Raji (cell line): ENCODE data around the gene SVOP.

Source experiments
- POLR2A ChIP-seq: IDR thresholded peaks from 2 replicates; pipeline ENCODE4 v1.6.1; 2011; ENCODE audit warnings: low read depth, low read length, control low read depth; ENCODE audit not compliant: insufficient read depth

The SVOP gene

DNA sequence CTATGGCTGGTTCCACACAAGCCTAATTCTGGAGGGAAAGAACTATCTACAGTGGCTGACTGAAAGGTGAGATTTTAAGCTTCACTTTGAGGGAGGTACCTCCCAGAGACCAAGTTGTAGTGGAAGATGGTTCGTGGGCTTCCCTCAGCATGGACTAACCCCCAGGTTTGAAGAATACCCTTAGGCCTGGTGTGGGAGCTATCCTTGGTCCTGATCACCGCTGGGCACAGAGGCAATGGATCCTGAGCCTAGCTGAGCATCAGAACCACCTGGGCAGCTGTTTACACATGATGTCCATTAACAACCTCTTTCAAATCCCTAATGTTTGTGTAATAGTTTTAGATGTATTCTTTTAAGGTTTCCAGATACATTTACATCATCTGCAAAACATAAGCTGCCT, 130.7 kb downstream of the SVOP start:
- no peak for TF ChIP-seq POLR2A

DNA sequence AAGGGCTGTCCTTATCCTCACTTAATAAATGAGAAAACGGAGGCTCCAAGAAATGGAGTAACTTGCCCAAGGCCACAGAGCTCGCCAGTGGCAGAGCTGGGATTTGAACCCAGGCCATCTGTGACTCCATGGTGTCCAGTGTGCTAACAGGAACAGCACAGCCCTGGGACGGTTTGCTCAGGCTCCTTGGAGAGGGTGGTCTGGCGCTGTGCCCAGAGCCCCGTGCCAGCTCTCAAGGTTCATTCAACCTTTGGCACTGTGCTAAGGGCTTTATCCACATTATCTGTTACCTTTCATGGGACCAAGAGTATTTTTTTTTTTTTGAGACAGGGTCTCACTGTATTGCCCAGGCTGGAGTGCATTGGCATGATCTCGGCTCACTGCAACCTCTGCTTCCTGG, 132.8 kb downstream of the SVOP start:
- no peak for TF ChIP-seq POLR2A

DNA sequence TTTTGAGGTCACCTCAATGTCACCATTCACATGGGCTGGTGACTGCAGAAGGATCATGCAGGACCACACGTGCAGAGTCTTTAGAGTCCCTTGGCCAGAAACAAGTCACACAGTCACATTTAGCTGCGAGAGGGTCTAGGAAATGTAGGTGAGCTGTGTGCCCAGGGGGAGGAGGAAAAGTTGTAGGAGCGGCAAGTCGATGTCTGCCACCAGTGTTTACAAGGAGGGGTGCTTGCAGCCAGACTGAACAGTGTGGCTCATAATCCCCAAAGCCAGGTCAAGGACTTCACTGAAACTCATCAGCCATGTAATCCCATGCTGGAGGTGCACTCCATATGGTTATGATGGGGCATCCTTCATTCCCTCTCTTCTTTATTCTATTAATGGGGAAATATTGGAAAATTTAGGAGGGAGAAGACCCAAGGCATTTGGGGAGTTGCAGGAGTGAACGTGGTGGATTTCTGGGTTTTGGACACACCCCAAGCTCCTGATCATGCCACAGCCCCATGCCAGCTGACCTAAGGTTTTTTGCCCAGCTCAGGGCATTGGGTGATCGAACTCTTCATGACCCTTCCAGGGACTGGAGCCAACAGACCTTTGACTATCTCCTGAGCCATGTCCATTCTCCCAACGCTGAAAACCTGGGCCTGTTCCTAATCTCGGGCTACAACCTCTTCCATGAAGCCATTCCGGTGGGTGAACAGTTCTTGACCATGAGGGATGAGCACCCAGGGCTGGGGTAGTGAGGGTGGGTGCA, 133.8 kb downstream of the SVOP start:
- no peak for TF ChIP-seq POLR2A

DNA sequence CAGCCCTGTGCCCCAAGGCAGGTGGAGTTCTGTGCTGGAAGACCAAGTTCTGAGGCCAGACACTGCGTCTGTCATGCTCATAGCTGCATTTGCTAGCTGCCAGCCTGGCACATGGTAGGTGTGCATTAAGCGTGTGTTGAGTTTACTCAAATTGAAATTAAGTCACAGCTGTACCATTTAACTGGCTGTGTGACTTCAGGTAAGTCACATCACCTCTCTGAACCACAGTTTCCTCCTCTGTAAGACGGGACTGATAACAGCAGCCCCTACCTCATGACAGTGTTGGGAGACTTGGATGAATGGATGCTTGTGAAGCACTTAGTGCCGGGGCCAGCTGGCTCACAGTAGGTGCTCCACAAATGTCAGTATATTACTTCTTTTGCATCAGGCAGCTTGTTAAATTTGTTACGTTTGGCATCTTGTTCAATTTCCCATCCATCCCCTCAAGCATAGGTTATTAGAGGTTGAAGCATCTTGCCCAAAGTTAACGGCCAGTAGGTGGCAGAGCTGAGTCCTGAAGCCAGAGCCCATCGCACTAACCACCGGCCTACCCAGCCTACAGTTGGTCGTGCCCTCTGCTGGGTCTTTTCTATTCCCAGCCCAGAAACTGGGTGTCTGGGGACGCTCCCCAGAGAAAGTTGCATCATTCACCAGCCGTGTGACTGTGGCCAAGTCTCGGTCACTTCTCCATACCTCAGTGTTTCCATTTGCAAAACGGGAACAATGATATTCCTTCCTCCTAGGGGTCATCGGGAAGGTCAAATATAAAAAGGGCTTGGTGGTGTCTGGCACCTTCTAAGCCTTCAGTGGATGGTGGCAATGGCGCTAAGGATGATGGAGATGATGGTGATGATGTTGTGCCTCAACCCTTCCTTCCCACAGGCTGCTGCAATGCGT, 136.5 kb downstream of the SVOP start:
- no peak for TF ChIP-seq POLR2A

DNA sequence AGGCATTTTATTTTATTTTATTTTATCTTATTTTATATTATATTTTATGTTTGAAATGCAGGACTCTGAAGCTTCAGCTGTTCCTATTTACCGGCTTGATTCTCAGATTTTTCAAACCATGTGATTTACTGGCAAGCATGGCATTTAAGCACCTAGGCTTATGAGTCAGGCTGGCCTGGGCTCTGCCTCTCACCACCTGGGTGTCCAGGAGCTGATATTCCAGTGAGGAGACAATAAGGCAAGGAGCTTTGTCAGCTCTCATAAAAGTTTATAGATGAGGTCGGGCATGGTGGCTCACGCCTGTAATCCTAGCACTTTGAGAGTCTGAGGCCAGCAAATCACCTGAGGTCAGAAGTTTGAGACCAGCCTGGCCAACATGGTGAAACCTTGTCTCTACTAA, 138.9 kb downstream of the SVOP start:
- TF ChIP-seq POLR2A, result no peak

DNA sequence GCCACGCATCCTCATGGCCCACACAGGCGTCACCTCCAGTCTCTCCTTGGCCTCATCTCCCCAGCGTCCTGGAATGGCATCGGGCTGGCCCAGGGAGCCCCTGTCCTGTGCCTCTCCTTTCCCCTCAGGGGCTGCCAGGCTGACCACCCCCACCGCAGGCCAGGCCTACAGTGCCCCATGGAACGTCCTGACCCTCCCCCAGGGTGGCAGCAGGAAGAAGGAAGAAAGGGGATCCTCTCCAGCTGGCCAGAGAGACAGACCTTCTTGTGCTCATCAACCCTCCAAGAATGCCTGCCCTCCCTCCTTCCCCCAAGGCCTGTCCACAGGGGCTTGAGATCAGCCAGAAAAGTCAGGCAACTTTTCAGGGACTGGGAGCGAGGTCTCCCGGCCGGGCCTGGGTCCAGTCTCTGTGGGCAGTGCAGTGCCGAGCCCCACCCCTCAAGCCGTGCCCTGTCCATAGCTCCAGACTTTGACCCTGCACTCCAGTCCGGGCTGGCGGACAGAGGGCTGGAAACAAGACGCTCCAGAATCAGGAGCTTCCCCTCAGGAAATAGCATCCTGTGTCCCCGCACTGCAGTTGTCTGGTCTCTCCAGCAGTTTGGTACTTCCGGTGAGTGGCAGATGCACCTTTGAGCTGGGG, 141.1 kb downstream of the SVOP start, which contains the start of gene DAO:
Gene DAO, plus strand, starts transcription at position 478 of the 640 bp plus-strand sequence. CDS start 4,915 bp downstream, outside the sequence.
- no peak for TF ChIP-seq POLR2A

DNA sequence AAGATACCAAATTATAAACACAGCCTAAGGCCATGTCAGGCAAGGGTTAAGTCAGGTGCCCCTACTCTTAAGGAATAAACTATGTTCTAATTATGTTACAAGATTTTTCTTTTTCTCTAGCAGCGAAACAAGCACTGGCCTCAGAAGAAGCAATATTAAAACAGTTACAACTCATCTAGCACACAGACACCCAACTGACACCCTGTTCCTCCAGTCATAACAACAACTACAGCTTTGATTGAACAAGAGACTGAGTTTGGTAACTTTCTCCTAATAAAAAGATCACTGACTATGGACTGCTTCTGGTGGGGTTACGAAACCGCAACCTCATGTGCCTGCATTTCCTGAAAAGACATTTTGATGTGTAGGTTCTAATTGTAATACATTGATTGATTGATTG, 144.3 kb downstream of the SVOP start:
- no peak for TF ChIP-seq POLR2A

DNA sequence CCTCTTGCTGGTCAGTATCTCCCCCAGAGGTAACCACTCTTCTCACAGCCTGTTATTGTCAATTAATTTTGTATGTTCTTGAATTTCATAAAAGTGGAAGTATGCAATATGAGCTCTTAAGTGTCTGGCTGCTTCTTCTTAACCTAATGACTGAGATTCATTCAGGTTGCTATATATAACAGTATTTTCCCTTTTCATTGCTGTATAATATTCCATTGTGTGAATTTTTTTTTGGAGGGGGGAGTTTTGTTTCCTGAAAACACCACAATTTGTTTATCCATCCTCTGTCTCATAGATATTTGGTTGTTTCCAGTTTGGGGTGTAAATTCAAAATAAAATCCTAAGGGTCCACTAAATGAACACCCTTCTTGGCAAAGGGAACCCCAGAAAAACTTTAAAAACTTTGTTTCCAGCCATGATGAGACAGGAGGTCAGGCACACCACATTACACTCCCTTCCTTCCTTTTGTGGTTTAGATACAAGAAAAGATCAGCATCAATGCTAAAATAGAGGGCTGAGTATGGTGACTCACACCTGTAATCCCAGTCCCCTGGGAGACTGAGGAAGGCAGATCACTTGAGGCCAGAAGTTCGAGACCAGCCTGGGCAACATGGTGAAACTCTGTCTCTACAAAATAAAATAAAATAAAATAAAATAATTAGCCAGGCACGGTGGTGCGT, 145.0 kb downstream of the SVOP start:
- TF ChIP-seq POLR2A, result no peak

DNA sequence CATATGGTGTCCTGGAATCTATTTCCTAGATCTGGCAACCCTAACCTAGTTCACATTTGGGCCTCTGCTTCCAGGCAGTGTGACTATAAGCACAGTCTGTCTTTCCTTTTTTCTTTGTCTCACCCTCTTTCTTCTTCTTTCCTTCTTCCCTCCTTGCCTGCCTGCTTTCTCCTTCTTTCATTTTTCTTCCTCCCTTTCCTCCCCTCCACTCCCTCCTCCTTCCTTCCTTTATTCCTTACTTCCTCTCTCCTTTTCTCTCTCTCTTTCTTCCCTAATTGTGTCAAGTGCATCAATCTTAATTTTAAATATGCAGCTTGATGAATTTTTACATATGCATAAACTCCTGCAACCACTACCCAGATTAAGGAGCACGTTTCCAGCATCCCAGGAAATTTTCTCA, 145.6 kb downstream of the SVOP start:
- TF ChIP-seq POLR2A, result no peak

DNA sequence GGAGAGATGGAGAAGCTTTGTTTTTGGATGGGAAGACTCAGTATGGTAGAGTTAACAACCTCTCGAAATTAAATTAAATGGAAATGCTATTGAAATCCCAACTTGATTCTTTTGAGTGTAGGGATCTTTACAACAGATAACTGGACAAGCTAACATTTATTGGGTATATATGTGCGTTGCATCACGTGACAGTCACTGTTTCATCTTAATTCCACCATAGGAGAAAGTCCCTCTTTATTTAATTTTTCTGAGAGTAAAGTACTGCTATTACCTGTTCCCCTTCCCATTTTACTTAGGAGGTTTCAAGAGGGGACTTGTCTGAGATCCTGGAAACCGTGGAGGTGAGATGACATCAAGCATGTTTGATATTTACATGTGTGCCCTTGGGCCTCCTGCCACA, 152.1 kb downstream of the SVOP start:
- no peak for TF ChIP-seq POLR2A

DNA sequence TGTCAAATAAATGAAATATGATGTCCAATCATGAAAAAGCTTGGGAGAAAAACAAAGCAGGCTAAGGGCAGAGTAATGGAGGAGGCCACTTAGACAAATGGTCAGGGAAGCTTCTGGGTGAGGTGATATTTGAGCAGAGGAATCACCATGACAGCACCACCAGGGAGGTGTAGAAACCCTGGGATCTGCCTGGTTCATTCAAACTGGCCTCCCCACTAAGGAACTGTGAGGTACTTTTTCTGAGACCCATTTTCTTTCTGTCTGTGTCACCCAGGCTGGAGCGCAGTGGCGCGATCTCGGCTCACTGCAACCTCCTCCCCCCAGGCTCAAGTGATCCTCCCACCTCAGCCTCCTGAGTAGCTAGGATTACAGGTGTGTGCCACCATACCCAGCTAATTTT, 155.7 kb downstream of the SVOP start:
- no peak for TF ChIP-seq POLR2A

DNA sequence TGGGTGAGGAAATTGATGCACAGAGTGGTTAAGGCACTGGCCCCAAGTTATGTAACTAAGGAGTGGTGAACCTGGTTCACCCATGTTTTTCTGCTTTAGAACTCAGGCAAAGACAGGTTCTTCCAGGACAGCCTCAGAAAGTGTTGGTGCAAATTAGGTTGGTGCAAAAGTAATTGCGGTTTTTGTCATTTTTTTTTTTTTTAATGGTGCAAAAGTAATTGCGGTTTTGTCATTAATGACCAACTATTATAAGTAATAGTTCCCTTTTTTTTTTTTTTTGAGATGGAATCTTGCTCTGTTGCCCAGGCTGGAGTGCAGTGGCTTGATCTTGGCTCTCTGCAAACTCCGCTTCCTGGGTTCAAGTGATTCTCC, 158.3 kb downstream of the SVOP start:
- no peak for TF ChIP-seq POLR2A

DNA sequence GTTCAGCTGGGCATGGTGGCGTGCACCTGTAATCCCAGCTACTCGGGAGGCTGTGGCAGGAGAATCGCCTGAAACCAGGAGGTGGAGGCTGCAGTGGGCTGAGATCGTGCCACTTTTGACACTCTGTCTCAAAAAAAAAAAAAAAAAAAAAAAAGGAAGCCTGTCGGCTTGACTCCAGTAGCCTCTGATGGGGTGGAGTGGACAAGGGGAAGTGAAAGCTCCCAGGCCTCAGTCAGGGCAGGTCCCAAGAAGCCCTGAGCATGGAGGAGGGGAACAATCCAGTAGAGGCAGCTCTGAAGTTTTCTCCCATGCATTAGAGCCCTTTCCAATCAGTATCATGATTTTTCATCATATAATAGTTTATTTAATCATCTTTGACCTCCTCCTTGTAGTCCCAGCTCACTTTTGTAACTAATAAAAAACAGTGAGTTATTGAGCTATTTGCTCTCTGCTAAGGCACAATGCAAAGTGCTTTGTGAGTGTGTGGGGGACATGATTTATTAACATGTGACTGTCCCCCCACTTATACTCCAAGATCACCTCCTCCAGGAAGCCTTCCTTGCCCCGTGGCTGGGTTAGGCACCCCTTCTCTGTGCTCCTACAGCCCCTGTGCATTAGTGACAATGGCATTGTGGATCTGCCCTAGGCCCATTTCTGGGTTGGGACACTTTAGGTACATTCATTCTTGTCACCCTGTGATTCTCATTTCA, 158.8 kb downstream of the SVOP start:
- TF ChIP-seq POLR2A, result no peak

DNA sequence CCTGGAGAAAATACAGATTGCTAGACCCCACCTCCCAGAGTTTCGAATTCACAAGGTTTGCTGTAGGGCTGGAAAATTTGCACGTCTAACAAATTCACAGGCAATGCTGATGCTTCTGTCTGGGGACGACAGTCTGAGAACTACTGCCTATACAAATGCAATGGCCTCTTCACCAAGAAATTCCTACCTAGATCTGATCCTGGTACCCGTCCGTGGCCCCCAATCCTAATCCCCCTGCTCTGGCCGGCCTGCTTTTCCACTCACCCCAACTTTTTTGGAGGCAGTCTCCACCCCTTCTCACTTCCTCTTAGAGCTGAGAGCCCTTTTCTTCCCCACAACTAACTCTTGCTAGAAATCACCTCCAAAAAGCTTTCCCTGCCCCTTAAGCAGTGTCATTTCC, 160.4 kb downstream of the SVOP start:
- TF ChIP-seq POLR2A, result no peak

DNA sequence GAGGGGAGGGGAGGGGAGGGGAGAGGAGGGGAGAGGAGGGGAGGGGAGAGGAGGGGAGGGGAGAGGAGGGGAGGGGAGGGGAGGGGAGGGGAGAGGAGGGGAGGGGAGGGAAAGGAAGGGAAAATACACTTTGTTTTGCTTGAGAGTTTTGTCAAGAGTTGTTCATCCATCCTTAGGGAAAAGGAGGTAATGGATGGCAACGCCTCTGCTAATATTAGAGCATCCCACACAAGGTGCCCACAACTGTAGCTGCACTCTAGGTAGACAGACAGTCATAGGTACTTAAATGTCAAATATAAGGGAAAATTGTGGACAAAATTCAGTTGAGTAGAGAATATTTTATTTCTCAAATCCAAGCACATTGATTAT, 161.0 kb downstream of the SVOP start:
- TF ChIP-seq POLR2A, result no peak
